ENCODE data around the gene ERICH4. TPM values are rescaled to one million over a fixed set of nuclear protein-coding genes. Genes with fewer than 3 reads are reported as not detected.

The ERICH4 gene
- total and polyA plus RNA-seq, 7 donors: not detected

DNA sequence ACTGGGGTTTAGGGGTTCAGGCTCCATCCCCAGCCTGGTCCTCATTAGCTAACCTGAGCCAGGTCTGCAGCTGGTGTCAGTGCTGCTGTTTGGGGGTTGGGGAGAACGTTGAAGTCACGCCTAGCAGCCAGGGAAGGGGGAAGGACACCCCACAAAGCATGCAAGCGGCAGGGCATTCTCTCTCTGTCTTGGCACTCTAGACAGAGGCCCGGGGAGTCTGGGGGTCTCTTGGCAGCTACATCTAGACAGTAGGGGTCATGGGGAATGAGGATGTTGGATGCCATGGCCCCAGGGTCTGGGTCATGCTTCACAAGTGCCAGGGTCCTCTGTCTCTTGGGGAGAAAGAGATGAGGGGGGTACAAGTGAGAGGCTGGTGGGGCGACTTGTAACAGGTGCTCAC, 2.6 kb downstream of the ERICH4 start:
- Histone ChIP-seq H3K27me3 (peaks cover 0 to 38% (median 0%) of the 10 kb centered on the region in 3 donors), H3K4me3 (no peak overlapping the region), H3K27ac (no peak overlapping the region), H3K4me1 (peaks cover 0 to 6% (median 0%) of the 10 kb centered on the region in 4 donors), H3K36me3 (no peaks in the 10 kb centered on the region), H3K9me3 (no peaks in the 10 kb centered on the region)
- intact Hi-C loops (cut with DNase I): no loop called here
- TF ChIP-seq POLR2A (IDR thresholded peaks at IDR 0.05) (no peak), POLR2AphosphoS5 (IDR thresholded peaks at IDR 0.05) (no peak), CTCF (IDR thresholded peaks at IDR 0.05) (no peak), EP300 (IDR thresholded peaks at IDR 0.05) (no peak)
- DNase-seq: no peak
- WGBS, 2 donors: 61 to 75% methylated on average over 5 of the region's 5 CpGs

DNA sequence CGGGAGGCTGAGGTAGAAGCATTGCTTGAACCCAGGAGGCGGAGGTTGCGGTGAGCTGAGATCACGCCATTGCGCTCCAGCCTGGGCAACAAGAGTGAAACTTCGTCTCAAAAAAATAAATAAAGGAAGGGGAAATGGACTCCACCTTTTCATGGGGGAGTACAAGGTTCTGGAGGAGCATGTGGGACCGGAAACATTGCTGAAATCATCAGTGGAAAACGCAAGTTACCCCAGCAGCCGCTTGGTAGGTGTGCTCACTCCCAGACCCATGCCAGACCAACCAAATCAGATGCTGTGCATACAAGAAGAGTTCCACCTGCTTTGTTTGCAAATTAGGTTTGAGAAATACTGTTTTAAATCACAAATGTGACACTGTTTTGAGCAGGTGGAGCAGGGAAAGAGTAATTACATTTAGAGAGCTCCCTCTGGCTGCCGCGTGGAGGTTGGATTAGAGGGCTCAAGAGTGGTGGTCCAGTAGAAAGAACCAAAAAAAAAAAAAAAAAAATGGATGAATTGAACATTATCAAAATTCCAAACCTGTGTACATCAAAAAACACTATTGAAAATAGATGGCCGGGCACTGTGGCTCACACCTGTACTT, 4.9 kb downstream of the ERICH4 start:
- TF ChIP-seq CTCF (IDR thresholded peaks at IDR 0.05) (no peak), POLR2A (IDR thresholded peaks at IDR 0.05) (no peak), POLR2AphosphoS5 (IDR thresholded peaks at IDR 0.05) (no peak), EP300 (IDR thresholded peaks at IDR 0.05) (no peak)

GRCh38 chr19:41449079-41449864, 6.3 kb downstream of the ERICH4 start:
- no peaks in the 10 kb centered on the region for H3K9me3 ChIP-seq
- WGBS, 2 donors: 4 to 5% methylated on average over 22 of the region's 22 CpGs
- H3K27me3 ChIP-seq: peaks cover 0 to 19% (median 0%) of the 10 kb centered on the region in 3 donors
- intact Hi-C loops (cut with DNase I): loop anchor here (1.0 to 2.0 kb wide), 2 partner anchors 114 to 121 kb away; no protein-coding TSS in a partner anchor
- TF ChIP-seq POLR2A (IDR thresholded peaks at IDR 0.05) (no peak), CTCF (IDR thresholded peaks at IDR 0.05) (peak; percentile 79 to 97 (median 92)), EP300 (IDR thresholded peaks at IDR 0.05) (no peak), POLR2AphosphoS5 (IDR thresholded peaks at IDR 0.05) (no peak)
- peak overlapping the region in 3 of 4 donors; percentile 5 to 33 (median 22) for H3K4me3 ChIP-seq
- peaks cover 0 to 6% (median 0%) of the 10 kb centered on the region in 4 donors for H3K4me1 ChIP-seq
- H3K36me3 ChIP-seq: no peaks in the 10 kb centered on the region
- peak; percentile 86 for DNase-seq
- H3K27ac ChIP-seq: no peak overlapping the region

More for the DNA sequence above, 4.9 kb downstream of the ERICH4 start:
- Histone ChIP-seq H3K9me3 (no peaks in the 10 kb centered on the region), H3K4me3 (no peak overlapping the region), H3K27me3 (peaks cover 0 to 27% (median 0%) of the 10 kb centered on the region in 3 donors), H3K4me1 (peaks cover 0 to 6% (median 0%) of the 10 kb centered on the region in 4 donors), H3K36me3 (no peaks in the 10 kb centered on the region), H3K27ac (no peak overlapping the region)
- intact Hi-C loops (cut with DNase I): loop anchor here (2.0 kb wide), 1 partner anchor 115 kb away; no protein-coding TSS in a partner anchor
- 56 to 59% methylated on average over 12 of the region's 12 CpGs for WGBS, 2 donors
- no peak for DNase-seq

DNA sequence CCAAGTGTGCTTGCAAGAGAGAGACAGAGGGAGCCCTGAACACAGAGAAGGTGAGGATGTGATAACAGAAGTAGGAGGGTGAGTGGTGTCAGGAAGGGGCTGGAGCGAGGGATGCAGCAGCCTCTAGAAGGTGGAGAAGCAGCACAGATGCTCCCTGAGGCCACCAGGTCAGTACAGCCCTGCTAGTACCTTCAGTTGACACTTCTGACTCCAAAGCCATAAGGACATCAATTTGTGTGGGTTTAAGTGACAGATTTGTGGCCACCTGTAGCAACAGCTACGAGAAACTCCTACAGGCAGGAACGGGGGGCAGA, 6.9 kb downstream of the ERICH4 start:
- DNase-seq: no peak
- Histone ChIP-seq H3K36me3 (no peaks in the 10 kb centered on the region), H3K4me3 (no peak overlapping the region), H3K27me3 (peaks cover 0 to 17% (median 0%) of the 10 kb centered on the region in 3 donors), H3K4me1 (peaks cover 0 to 6% (median 0%) of the 10 kb centered on the region in 4 donors), H3K27ac (no peak overlapping the region), H3K9me3 (no peaks in the 10 kb centered on the region)
- WGBS, 2 donors: 45 to 58% methylated on average over 3 of the region's 3 CpGs
- intact Hi-C loops (cut with DNase I): loop anchor here (1.0 to 2.0 kb wide), 2 partner anchors 113 to 120 kb away; no protein-coding TSS in a partner anchor
- TF ChIP-seq POLR2AphosphoS5 (IDR thresholded peaks at IDR 0.05) (no peak), CTCF (IDR thresholded peaks at IDR 0.05) (no peak), EP300 (IDR thresholded peaks at IDR 0.05) (no peak), POLR2A (IDR thresholded peaks at IDR 0.05) (no peak)
